NK-92 (cell line): ENCODE results near the gene POU6F1.

Experiments used
- DNase-seq: peaks from one replicate; lab custom pipeline; 2025; ENCODE audit not compliant: unreplicated experiment; lab: John Stamatoyannopoulos, UW

Gene POU6F1

DNA sequence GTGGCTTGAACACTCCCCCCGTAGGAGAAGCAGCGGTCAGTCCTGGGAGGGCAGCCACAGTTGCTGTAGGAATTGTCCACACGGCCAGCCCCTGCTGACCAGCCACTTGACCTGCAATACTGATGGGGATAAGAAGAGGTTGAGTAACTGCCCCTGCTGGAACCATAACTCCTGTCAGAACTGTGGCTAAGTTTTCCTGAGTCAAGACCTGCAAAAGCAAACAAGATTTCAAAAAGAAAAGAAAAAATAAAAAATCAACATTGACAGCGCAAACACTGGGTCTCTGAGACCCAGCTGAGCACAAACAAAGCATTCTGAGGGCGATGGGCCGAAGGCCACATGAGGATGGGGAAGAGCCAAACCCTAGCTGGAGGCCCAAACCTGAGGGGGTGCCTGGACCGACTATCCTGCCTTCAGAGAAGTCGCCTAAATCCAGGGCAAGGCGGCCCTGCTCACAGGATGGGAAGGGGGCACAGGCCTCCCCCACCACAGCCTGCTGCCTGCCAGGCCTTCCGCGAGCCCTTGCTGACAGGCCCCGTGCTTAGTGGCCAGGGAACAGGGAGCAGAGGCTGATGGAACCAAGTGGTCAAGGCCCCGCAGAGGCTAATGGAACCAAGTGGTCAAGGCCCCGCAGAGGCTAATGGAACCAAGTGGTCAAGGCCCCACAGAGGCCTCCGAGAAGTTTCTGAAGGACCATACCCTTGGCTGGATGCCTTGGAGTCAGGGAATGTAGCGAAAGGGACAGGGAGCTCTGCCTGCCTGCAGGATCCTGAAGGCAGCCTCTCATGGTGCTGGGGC, 19.1 kb downstream of the POU6F1 start:
- DNase-seq: no peak

DNA sequence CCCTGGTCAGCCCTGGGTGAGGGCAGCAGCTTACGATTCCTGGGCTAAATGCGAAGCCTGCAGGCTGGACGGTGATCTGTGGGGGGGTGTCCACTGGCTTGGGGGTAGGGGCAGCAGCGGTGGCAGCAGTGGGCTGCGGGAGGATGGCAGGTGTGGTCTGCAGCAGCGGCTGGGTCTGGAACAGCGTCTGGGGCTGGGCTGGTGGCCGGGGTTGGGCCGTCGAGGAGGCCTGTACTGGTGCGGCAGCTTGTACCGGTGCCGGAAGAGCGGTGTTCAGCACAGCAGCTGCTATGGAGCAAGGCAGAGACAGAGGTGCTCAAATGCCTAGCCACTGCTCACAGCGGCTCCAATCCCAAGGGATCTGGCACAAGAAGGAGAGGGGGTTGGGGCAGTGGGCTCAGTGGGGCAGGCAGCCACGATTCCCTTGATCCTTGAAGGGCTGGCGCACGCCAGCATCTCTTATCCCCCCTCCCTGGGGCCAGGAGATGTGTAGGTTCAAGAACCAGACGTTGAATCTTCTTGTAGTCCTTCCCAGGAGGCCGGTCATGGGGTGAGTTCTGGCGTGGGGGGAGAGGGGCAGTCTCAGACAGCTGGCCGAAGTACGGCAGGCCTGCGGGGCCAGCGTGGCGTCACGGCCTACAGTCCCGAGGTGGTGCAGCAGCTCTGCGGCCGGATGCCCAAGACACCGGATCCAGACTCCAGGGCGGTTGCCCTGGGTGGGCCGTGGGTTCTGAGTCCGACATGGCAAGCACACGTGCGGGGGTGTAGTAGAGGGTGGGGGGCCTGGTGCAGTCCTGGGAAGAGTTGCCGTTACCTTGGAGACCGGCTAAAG, 19.9 kb downstream of the POU6F1 start:
- no peak for DNase-seq

DNA sequence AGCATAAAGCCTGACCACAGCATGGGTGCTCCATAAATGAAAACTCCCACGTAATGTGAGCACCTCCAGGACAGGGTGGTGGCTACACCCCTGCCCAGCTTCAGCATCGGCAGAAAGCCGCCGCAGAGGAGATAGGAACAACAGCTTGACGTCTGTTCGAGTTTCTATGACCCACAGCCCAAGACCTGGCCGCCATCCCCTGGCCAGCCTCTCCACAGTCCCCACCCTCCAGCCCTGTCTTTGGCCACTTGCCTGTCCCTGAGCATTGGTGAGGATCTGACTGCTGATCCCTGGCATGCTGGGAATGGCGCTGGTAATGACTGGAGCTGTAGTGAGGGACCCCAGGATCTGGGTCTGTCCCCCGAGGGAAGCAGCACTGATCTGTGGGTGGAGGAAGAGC, 21.3 kb downstream of the POU6F1 start:
- DNase-seq: no peak

DNA sequence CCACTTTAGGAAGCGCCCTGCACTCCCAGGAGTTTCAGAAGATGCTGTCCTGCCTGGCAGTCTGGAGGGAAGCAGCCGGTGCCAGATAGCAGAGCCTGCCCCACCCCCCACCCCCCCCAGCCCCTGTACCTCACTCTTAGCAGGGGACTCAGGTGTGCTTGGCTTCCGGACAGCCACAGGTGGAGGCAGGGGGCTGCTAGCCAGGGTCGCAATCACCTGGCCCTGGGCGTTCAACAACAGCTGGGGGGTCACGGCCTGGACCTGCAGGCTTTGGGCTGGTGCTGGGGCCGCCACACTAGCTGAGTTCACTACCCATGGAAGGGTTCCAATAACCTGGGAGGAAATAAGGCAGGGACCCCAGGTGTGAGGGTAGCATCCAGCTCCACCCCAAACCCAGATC, 22.0 kb downstream of the POU6F1 start:
- DNase-seq: no peak

DNA sequence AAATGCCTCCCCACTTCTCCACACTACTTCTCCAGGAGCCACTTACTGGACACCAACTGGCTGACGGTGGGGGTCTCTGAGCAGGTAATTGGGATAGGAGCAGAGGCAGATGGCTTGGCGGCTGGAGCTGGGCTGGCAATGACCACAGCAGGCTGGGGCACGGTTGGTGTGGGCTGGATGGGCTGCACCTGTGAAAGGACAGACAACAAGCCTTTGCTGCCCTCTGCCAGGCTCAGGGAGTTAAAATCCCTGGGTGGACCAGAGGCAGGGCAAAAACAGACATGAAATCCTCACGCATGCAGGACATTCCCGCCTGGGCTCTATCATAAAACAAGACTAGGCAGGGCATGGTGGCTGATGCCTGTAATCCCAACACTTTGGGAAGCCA, 25.6 kb downstream of the POU6F1 start:
- DNase-seq: no peak

DNA sequence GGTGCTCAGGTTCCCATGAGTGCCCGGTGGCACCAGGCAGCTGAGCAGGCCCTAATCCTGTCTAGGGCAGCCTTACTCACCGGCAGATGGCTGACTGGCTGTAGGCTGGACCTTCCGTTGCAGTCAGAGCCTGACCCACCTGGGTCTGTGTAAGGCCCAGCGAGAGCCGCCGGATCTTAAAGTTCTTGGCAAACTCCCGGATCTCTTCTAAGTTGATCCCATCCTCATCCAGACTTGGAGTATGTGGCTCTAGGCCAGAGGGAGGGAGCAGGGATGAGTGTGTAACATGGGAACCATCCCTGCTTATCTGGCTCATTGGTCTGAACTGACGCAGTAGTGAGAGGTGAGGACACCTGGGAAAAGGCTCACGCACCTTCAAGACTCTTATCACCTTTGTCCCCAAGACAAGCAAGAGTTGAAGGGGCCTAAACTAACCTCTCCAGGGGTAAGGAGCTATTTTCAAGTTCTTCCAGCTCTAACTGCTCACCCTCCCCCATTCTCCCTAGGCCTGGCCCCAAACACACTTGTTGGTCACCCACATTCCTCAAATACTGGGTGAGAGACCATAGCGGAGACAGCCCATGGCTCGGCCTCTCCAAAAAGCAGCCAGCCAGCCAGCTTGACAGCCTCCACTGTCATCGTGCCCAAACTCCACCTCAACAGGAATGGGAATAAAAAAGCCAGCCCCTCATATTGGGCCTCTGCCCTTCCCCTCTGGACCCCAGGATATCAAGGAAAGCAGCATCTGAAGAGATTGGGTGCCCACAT, 26.2 kb downstream of the POU6F1 start:
- no peak for DNase-seq

DNA sequence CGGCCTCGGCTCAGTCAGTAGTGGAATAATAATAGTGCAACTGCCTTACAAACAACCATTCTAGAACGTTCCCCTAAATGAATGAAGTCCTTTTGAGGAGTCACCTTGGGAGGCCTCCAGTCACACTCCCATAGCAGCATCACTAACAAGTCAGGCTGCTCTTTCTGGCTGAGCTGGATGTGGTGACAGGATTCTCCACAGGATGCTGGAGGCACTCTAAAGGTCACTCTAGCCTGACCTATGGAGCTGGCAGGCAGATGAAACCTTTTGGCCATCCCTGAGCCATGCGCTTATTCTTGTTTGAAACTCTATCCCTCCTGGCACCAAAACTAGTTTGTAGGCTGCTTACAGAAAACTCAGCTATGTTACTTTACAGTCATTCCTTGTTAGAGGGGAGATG, 27.0 kb downstream of the POU6F1 start:
- DNase-seq: no peak

DNA sequence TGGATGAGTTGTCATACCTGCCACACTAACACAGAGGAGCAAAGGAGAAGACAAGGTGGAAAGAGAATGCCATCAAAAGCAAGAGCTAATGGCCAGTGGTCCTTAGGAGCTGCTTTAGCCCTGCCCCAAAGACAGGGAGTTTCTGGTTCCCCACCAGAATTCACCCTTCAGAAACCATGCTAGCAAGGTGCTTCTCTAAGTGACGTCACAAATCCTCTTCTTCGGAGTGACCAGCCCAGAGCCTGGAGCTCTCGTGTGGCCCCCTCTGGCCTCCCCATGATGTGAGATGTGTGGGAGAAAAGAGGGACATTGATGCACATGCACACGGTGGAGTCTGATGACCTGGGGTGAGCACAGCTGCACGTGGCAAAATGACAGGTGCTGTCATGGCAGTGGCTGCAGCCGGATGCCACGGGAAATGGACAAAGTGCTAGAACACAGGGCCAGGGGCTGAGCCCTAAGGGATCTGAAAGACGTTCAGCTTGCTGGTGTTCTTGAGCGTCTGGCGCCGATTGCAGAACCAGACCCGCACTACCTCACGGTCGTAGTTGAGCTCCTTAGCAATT, 28.0 kb downstream of the POU6F1 start:
- no peak for DNase-seq

DNA sequence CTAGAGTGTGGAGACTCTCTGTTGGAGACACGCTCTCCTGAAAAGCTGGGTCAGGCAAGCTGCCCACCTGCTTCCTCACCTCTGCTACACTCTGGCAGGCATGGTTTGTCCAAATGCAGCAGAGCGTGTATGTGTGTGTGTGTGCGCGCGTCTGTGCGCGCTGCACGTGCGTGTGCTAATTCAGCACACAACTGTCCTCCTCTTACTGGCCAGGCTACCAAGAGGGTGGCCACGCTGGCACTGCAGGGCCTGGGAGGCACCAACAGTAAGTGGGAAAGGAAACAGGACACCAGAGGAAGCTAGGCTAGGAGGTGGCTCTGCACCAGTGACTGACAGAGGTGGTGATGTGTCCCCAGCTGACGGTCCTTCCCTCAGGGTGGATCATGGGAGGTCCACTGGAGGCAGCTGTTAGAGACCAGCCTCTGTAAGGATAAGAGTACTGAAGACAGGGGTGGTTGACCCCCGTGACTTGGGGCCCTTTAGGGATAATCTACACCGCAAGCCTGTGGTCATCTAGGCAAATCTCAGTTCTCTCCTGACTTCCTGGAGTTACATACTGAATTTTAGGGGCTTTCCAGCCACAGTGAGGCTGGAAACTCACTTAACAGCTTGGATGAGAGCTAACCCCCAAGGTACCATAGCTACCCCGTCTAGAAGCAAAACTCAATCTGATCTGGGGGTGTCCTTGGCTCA, 29.4 kb downstream of the POU6F1 start:
- DNase-seq: no peak

DNA sequence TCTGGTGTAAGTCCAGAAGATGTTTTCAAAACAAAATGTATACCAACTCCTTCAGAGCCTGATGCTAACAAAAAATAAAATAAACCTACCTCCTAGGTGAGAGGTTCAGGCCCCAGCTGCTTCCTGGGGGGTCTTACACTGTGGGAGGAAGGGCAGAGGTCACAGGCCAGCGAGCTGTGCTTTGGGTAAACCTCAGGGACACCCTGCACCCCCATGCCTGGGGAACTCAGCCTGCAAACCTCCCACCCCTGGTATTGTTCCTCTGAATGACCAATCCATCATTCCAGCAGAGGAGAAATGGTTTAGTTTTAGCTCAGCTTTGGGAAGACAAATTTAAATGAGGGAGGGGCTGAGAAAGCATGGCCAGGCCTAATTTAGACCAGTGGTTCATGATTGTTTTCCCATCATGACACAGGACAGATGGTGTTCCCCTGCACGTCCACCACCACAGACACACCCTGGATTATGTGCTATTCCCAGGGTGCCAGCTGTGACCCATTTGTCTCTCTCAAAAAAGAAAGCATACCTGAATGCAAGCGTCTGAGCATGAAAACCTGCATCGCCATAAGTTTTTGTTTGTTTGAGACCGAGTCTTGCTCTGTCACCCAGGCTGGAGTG, 30.4 kb downstream of the POU6F1 start:
- DNase-seq: no peak

DNA sequence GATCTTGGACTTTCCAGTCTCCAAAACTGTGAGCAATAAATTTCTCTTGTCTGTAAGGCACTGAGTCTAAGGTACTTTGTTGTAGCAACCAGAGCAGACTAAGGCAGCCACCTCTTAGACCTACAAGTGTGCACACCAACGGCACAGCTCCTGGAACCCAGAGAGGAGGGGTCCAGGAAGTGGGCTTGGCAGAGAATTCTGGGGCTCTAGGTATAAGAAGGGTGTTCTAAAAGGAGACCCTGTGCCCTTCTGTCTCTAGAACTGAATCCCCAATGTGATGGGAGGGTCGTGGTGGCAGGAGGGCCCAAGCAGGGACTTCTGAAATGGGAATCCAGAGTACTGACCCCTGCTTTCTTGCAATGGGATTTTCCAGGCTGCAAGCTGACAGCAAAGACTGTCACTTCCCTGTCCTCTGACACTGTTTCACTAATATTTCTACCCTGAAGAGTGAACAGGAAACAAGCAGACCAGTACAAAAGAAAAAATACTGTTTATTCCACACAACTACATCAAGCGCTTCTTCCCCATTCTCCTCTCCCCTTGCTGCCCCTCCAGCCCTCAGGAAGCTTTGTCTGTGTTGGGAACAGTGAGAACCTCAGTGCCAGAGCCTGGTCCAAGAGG, 31.3 kb downstream of the POU6F1 start:
- DNase-seq: no peak

DNA sequence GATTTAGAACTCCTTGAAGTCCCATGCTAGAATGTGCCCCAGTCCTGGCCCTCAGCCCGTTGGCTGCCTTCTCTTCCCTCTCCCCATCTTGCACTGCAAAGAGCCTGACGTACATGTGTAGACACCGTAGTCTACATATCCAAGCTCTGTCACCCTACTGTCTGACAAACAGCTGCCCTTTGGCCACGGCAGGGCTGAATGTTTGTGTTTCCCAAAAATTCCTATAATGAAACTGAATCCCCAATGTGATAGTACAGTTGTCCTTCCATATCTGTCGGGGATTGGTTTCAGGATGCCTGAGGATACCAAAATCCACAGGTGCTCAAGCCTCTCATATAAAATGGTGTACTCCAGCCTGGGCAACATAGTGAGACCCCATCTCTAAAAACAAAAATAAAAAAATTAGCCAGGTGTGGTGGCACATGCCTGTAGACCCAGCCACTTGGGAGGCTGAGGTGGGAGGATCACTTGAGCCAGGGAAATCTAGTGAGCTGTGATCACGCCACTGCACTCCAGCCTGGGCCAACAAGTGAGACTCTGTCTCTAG, 32.6 kb downstream of the POU6F1 start:
- no peak for DNase-seq

DNA sequence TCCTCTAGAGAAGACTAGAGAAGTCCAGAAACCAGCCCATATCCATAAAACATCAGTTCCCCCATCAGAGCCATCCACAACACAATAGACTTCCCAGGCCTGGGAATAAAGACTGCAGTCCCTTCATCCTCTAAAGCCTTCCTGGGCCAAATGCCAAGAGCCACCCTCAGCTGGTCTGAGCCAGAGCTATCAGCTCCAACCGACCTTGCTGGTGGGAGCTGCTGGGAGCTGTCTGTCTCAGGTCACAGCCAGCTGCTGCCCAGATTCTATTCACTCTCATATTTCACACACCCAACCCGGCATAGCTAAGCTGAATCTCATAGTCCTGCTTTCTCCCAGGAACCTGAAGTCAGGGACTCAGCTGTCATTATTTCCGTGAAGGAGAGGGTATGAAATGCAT, 34.0 kb downstream of the POU6F1 start:
- DNase-seq: no peak

DNA sequence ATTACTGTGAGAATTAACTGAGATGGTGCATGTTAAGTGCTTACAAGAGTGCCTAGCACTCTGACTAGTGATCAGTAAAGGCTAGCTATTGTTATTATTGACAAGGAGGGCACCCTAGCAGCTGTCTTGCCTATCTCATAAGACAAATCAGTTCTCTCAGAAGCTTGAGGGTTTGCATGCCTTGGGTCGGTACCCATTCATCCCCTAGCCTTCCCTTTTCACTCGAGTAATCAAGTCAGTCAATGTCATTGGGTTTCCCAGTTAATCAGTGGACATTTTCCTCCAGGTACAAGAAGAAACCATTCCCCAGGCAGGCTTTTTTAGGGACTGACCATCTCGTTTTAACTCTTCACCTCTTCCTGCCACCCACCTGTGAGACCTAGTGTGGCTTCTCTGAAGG, 34.5 kb downstream of the POU6F1 start:
- DNase-seq: no peak

DNA sequence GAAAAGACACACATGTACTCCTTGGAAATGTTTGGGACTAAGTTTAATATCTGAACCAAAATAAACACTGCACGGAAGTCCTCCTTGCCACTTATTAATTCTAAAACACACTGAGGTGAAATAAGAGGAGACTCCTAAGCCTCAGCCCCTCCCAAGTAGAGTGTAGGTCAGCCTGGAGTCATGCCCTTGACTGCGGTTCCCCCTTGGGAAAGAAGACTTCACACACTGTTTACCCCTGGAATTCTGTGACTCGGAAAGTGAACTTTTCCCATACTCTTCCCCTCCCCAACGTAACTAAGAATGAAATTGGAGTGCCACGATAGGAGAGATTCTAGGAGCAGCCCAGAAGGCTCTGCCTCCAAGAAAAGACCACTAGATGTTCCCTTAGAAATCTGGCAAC, 36.3 kb downstream of the POU6F1 start:
- no peak for DNase-seq

DNA sequence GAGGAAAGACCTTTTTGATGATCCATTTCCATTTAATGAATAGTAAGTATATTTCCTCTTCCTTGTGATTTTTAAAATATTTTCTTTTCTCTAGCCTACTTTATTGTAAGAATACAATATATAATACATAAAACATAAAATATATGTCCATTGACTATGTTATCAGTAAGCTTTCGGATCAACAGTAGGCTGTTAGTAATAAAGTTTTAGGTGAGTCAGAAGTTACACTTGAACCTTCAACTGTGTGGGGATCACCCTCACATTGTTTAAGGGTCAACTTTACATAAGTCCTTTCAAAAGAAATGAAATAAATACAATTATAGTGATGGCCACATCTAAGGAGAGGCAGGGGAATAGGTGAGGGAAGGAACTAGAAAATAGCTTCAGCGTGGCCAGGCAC, 40.0 kb downstream of the POU6F1 start:
- DNase-seq: no peak

DNA sequence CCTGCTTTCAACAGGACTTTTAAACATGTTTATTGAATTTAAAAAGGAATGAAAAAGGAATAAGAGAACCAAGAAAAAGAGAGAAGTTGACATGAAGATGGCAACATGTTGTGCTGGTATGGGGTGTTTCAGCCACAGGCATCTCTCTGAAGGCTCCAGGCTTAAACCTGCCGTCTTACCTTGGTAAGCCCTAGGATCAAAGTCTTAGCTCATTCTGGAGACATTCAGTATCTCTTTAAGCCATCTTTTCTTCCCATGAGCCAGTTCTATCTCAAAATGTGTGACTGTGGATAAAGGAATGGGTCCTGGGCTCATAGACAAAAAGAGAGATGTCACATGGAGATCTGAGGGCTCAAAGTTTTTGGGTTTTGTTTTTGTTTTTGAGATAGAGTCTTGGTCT, 43.4 kb downstream of the POU6F1 start:
- no peak for DNase-seq

DNA sequence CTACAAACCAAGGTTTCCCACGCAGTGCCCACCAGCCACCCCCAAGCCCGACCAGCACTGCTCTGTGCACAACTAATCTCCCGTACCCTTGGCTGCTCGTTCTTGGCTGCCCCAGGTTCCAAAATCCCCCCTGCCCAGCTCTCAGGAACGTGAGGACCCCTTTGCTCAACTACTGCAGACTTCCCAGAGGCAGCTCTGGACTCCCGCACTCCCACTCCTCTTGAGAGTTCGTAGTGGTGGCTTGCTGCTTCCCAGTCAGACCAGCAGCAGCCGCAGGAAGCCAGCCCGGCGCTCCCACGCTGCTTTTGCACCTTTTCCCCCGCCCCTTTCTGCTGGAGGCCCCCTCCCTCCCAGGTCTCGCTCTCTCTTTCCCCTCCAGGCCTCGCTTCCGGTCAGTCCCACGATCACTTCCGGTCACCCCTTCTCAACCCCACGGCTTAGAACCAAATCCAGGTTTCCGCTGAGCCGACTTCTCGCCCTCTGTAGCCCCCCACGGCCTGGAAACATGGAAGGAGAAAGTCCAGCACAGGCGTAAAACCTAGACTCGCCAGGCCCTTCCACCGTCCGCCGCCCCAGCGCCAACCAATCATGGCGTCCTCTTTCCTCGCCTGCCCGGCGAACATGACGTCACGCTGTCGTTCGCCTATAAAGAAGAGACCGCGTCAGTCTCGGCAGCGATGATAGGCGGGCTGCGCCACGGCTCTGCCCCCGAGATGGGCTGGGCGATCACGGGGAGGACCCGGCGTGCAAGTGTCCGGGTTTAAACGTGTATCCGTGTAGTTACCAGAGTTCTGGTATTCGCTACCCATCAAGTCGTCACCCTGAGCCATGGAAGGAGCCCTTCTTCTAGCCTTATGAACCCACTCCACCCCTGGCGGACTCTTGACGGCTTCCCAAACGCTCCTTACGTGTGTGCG, 45.1 kb downstream of the POU6F1 start, which contains the start of gene TFCP2:
Gene TFCP2 (minus strand): TSS at position 621 of the 917 bp plus-strand sequence. CDS start 713 bp downstream, outside the sequence.
- peak; percentile 54 for DNase-seq
